ACC112 (cell line): ENCODE results near the gene LUC7L.
"Not testable (repeated sequence)": the region's sequence is repeated elsewhere in the genome, so short reads cannot be mapped to it uniquely, and the experiment has no call there.

Source experiments
- H2AFZ ChIP-seq: fragments of 200-600 bp; sonication (generic); one replicate; pipeline ENCODE4 v1.6.0; 2017; ENCODE audit warnings: antibody characterized with exemption, low read length; ENCODE audit not compliant: unreplicated experiment
- H3K27ac ChIP-seq: fragments of 200-600 bp; sonication (generic); 2 replicates; pipeline ENCODE4 v1.5.1; 2014; ENCODE audit warnings: low read depth, mild to moderate bottlenecking, antibody characterized with exemption, low read length, moderate library complexity
- H3K27me3 ChIP-seq: fragments of 200-600 bp; sonication (generic); 2 replicates; pipeline ENCODE4 v1.6.1; 2014; ENCODE audit warnings: mild to moderate bottlenecking, antibody characterized with exemption, low read length, moderate library complexity, mixed read lengths; ENCODE audit not compliant: insufficient read depth
- H3K36me3 ChIP-seq: fragments of 200-600 bp; sonication (generic); 2 replicates; pipeline ENCODE4 v1.6.1; 2016; ENCODE audit warnings: mild to moderate bottlenecking, antibody characterized with exemption, low read length, moderate library complexity, mixed read lengths; ENCODE audit not compliant: insufficient read depth
- H3K4me1 ChIP-seq: fragments of 200-600 bp; sonication (generic); one replicate; pipeline ENCODE4 v1.6.1; 2016; ENCODE audit warnings: low read length, mixed read lengths; ENCODE audit not compliant: insufficient read depth, unreplicated experiment, control insufficient read depth
- H3K4me3 ChIP-seq: fragments of 200-600 bp; sonication (generic); 2 replicates; pipeline ENCODE4 v1.5.1; 2014; ENCODE audit warnings: mild to moderate bottlenecking, low read depth, low read length
- H3K79me2 ChIP-seq: fragments of 200-600 bp; sonication (generic); one replicate; pipeline ENCODE4 v1.6.0; 2016; ENCODE audit warnings: low read length; ENCODE audit not compliant: control insufficient read depth, unreplicated experiment, insufficient read depth

The LUC7L gene

GRCh38 chr16:164134-164823 is 65.0 kb downstream of the LUC7L start:
- H3K27ac ChIP-seq, H3K36me3 ChIP-seq, H2AFZ ChIP-seq, H3K4me1 ChIP-seq, H3K4me3 ChIP-seq, H3K79me2 ChIP-seq: not testable (repeated sequence)
- peaks cover 45% of the 10 kb centered on the region for H3K27me3 ChIP-seq

- H3K36me3 ChIP-seq, H2AFZ ChIP-seq, H3K4me3 ChIP-seq, H3K79me2 ChIP-seq, H3K4me1 ChIP-seq, H3K27ac ChIP-seq: not testable (repeated sequence)
- H3K27me3 ChIP-seq, result peaks cover 43% of the 10 kb centered on the region
These were observed 65.6 kb downstream of the LUC7L start for GRCh38 chr16:163696-164095.

- H3K4me1 ChIP-seq, H3K4me3 ChIP-seq, H3K27ac ChIP-seq, H3K79me2 ChIP-seq, H2AFZ ChIP-seq, H3K36me3 ChIP-seq: not testable (repeated sequence)
- H3K27me3 ChIP-seq, result peaks cover 41% of the 10 kb centered on the region
These were observed 66.1 kb downstream of the LUC7L start for GRCh38 chr16:163139-163538.

- Histone ChIP-seq H3K27me3 (peaks cover 34% of the 10 kb centered on the region), H3K36me3 (no peaks in the 10 kb centered on the region), H3K4me1 (no peaks in the 10 kb centered on the region), H3K79me2 (no peaks in the 10 kb centered on the region), H3K27ac (no peak overlapping the region), H3K4me3 (no peak overlapping the region), H2AFZ (no peak overlapping the region)
These were observed 66.8 kb downstream of the LUC7L start for GRCh38 chr16:162271-162991.

DNA sequence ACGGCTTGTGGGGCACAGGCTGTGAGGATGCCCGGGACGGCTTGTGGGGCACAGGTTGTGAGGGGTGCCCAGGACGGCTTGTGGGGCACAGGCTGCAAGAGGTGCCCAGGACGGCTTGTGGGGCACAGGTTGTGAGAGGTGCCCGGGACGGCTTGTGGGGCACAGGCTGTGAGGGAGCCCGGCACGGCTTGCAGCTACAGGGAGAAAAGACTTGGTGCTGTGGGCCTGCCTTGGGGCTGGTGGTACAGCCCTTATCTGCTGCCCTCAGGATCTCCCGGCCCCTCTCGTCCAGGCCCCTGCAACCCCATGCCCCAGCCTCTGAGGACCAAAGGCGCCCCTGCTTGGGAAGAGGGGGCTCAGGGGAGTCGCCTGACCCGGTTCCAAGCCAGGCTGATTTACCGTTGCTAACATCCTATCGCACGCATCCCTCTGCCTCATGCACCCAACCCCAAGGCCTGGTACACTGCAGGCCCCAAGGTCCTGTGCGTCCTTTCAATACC is 68.5 kb downstream of the LUC7L start:
- Histone ChIP-seq H3K27ac (no peak overlapping the region), H3K4me3 (no peak overlapping the region), H2AFZ (no peak overlapping the region), H3K36me3 (no peaks in the 10 kb centered on the region), H3K4me1 (no peaks in the 10 kb centered on the region), H3K27me3 (peaks cover 24% of the 10 kb centered on the region), H3K79me2 (no peaks in the 10 kb centered on the region)

GRCh38 chr16:160242-160641 is 69.0 kb downstream of the LUC7L start:
- H3K4me1 ChIP-seq, H3K4me3 ChIP-seq, H3K79me2 ChIP-seq, H3K27ac ChIP-seq, H2AFZ ChIP-seq, H3K36me3 ChIP-seq: not testable (repeated sequence)
- H3K27me3 ChIP-seq, result peaks cover 19% of the 10 kb centered on the region

- no peak overlapping the region for H3K27ac ChIP-seq
- H3K36me3 ChIP-seq, result no peaks in the 10 kb centered on the region
- H3K79me2 ChIP-seq, result no peaks in the 10 kb centered on the region
- H3K4me1 ChIP-seq, result peaks cover 4% of the 10 kb centered on the region
- H3K4me3 ChIP-seq, result no peak overlapping the region
- no peak overlapping the region for H2AFZ ChIP-seq
- H3K27me3 ChIP-seq, result peaks cover 24% of the 10 kb centered on the region
These were observed 70.0 kb downstream of the LUC7L start for GRCh38 chr16:159136-159849.

DNA sequence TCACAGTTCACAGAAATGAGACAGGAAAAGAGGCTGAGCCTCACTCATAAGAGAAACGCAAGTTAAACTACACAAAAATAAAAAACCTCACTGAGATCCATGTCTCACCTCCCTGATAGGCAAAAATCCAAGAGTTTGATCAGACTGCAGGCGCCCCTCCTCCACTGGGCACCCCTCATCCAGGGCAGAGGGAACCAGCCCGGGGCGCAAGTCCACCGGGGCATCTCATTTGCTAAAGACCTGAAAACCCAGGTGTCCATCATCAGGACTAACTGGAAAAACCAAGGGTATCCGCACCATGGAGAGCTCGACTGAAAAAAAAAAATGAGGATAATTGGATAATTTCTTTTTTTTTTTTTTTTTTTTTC is 74.2 kb downstream of the LUC7L start:
- H2AFZ ChIP-seq, result no peak overlapping the region
- H3K4me3 ChIP-seq, result peak overlapping the region; percentile 71
- no peaks in the 10 kb centered on the region for H3K79me2 ChIP-seq
- peaks cover 21% of the 10 kb centered on the region for H3K27me3 ChIP-seq
- no peaks in the 10 kb centered on the region for H3K36me3 ChIP-seq
- no peak overlapping the region for H3K27ac ChIP-seq
- H3K4me1 ChIP-seq, result peaks cover 4% of the 10 kb centered on the region

- no peak overlapping the region for H3K27ac ChIP-seq
- H2AFZ ChIP-seq, result peak overlapping the region; percentile 90
- peaks cover 21% of the 10 kb centered on the region for H3K27me3 ChIP-seq
- peak overlapping the region; percentile 71 for H3K4me3 ChIP-seq
- H3K36me3 ChIP-seq, result no peaks in the 10 kb centered on the region
- H3K79me2 ChIP-seq, result no peaks in the 10 kb centered on the region
- peaks cover 4% of the 10 kb centered on the region for H3K4me1 ChIP-seq
These were observed 74.8 kb downstream of the LUC7L start for GRCh38 chr16:154217-155030.

- H3K79me2 ChIP-seq, H3K27ac ChIP-seq, H3K4me3 ChIP-seq, H2AFZ ChIP-seq, H3K36me3 ChIP-seq: not testable (repeated sequence)
- Histone ChIP-seq H3K4me1 (peaks cover 10% of the 10 kb centered on the region), H3K27me3 (peaks cover 21% of the 10 kb centered on the region)
These were observed 75.6 kb downstream of the LUC7L start for GRCh38 chr16:153550-154216.
